SK-N-SH (cell line): Measurements from ENCODE around the gene TRIP13.
"Not testable (repeated sequence)": the region's sequence is repeated elsewhere in the genome, so short reads cannot be mapped to it uniquely, and the experiment has no call there.

Source experiments
- EZH2phosphoT487 ChIP-seq: fragments of 200-600 bp; sonication (generic); IDR thresholded peaks from 2 replicates; pipeline ENCODE4 v1.6.1; 2017; ENCODE audit warnings: low read depth, mixed run types, mild to moderate bottlenecking, antibody characterized with exemption, moderate library complexity, borderline replicate concordance
- POLR2AphosphoS5 ChIP-seq: IDR thresholded peaks from 2 replicates; pipeline ENCODE4 v1.6.1; 2012; ENCODE audit warnings: low read depth, low read length
- SIN3A ChIP-seq: IDR thresholded peaks from 2 replicates; pipeline ENCODE4 v1.6.1; 2012; ENCODE audit warnings: low read depth, mild to moderate bottlenecking, low read length, moderate library complexity, borderline replicate concordance
- USF1 ChIP-seq: IDR thresholded peaks from 2 replicates; pipeline ENCODE4 v1.4.0; 2012; ENCODE audit warnings: low read depth, borderline replicate concordance
- TF ChIP-seq, protein P1 (sequence below): fragments of 200-600 bp; sonication (generic); IDR thresholded peaks from 2 replicates; pipeline ENCODE4 v1.6.1; 2017; ENCODE audit warnings: antibody characterized with exemption, mild to moderate bottlenecking, moderate library complexity

GRCh38 chr5:847736-848135 lies 44.9 kb upstream of the TRIP13 start:
- not testable (repeated sequence) for TF ChIP-seq SIN3A, POLR2AphosphoS5, EZH2phosphoT487, USF1
- TF ChIP-seq, protein P1, sequence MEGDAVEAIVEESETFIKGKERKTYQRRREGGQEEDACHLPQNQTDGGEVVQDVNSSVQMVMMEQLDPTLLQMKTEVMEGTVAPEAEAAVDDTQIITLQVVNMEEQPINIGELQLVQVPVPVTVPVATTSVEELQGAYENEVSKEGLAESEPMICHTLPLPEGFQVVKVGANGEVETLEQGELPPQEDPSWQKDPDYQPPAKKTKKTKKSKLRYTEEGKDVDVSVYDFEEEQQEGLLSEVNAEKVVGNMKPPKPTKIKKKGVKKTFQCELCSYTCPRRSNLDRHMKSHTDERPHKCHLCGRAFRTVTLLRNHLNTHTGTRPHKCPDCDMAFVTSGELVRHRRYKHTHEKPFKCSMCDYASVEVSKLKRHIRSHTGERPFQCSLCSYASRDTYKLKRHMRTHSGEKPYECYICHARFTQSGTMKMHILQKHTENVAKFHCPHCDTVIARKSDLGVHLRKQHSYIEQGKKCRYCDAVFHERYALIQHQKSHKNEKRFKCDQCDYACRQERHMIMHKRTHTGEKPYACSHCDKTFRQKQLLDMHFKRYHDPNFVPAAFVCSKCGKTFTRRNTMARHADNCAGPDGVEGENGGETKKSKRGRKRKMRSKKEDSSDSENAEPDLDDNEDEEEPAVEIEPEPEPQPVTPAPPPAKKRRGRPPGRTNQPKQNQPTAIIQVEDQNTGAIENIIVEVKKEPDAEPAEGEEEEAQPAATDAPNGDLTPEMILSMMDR = not testable (repeated sequence)
